ENCODE measurements around the gene FHOD3.
"Not testable (repeated sequence)": the region's sequence is repeated elsewhere in the genome, so short reads cannot be mapped to it uniquely, and the experiment has no call there.

The FHOD3 gene

GRCh38 chr18:36711014-36711725 lies 413.7 kb downstream of the FHOD3 start:
- TF ChIP-seq SPI1 (IDR thresholded peaks at IDR 0.05; ENCODE audit: low read depth, low read length) (no peak), POLR2A (IDR thresholded peaks at IDR 0.05; ENCODE audit: low read depth, low read length) (no peak), POU2F2 (IDR thresholded peaks at IDR 0.05; ENCODE audit: low read depth, low read length) (no peak)
- FAIRE-seq (no peak), DNase-seq (ENCODE audit: insufficient read length, low spot score) (no peak)

- FAIRE-seq, result no peak
- DNase-seq (ENCODE audit: insufficient read length, low spot score), result no peak
- TF ChIP-seq SPI1 (IDR thresholded peaks at IDR 0.05; ENCODE audit: low read depth, low read length) (no peak), POLR2A (IDR thresholded peaks at IDR 0.05; ENCODE audit: low read depth, low read length) (no peak), PAX5 (IDR thresholded peaks at IDR 0.05; ENCODE audit: insufficient read depth, low read length, severe bottlenecking) (no peak), POU2F2 (IDR thresholded peaks at IDR 0.05; ENCODE audit: low read depth, low read length) (no peak), POLR2AphosphoS5 (IDR thresholded peaks at IDR 0.05; ENCODE audit: low read depth, low read length) (no peak), TAF1 (IDR thresholded peaks at IDR 0.05; ENCODE audit: low read depth, low read length) (no peak)
Observed at GRCh38 chr18:36711813-36712444, 414.4 kb downstream of the FHOD3 start.

- TF ChIP-seq POLR2AphosphoS5 (IDR thresholded peaks at IDR 0.05; ENCODE audit: low read depth, low read length) (no peak), SPI1 (IDR thresholded peaks at IDR 0.05; ENCODE audit: low read depth, low read length) (no peak), TAF1 (IDR thresholded peaks at IDR 0.05; ENCODE audit: low read depth, low read length) (no peak), POU2F2 (IDR thresholded peaks at IDR 0.05; ENCODE audit: low read depth, low read length) (no peak), POLR2A (IDR thresholded peaks at IDR 0.05; ENCODE audit: low read depth, low read length) (no peak)
- no peak for FAIRE-seq
- no peak for DNase-seq (ENCODE audit: insufficient read length, low spot score)
Observed at GRCh38 chr18:36714476-36714875, 417.0 kb downstream of the FHOD3 start.

- FAIRE-seq, result no peak
- TF ChIP-seq TAF1 (IDR thresholded peaks at IDR 0.05; ENCODE audit: low read depth, low read length) (no peak), POU2F2 (IDR thresholded peaks at IDR 0.05; ENCODE audit: low read depth, low read length) (no peak), PAX5 (IDR thresholded peaks at IDR 0.05; ENCODE audit: insufficient read depth, low read length, severe bottlenecking) (no peak), POLR2AphosphoS5 (IDR thresholded peaks at IDR 0.05; ENCODE audit: low read depth, low read length) (no peak), POLR2A (IDR thresholded peaks at IDR 0.05; ENCODE audit: low read depth, low read length) (no peak), SPI1 (IDR thresholded peaks at IDR 0.05; ENCODE audit: low read depth, low read length) (no peak)
- DNase-seq (ENCODE audit: insufficient read length, low spot score), result no peak
Observed at GRCh38 chr18:36717422-36718110, 420.1 kb downstream of the FHOD3 start.

GRCh38 chr18:36718705-36719328 lies 421.3 kb downstream of the FHOD3 start:
- FAIRE-seq (no peak), DNase-seq (ENCODE audit: insufficient read length, low spot score) (no peak)
- TF ChIP-seq SPI1 (IDR thresholded peaks at IDR 0.05; ENCODE audit: low read depth, low read length) (no peak), POU2F2 (IDR thresholded peaks at IDR 0.05; ENCODE audit: low read depth, low read length) (no peak), POLR2AphosphoS5 (IDR thresholded peaks at IDR 0.05; ENCODE audit: low read depth, low read length) (no peak), TAF1 (IDR thresholded peaks at IDR 0.05; ENCODE audit: low read depth, low read length) (no peak), POLR2A (IDR thresholded peaks at IDR 0.05; ENCODE audit: low read depth, low read length) (no peak), PAX5 (IDR thresholded peaks at IDR 0.05; ENCODE audit: insufficient read depth, low read length, severe bottlenecking) (no peak)

GRCh38 chr18:36719630-36720029 lies 422.1 kb downstream of the FHOD3 start:
- TF ChIP-seq POLR2A (IDR thresholded peaks at IDR 0.05; ENCODE audit: low read depth, low read length) (no peak), TAF1 (IDR thresholded peaks at IDR 0.05; ENCODE audit: low read depth, low read length) (no peak), SPI1 (IDR thresholded peaks at IDR 0.05; ENCODE audit: low read depth, low read length) (no peak)
- FAIRE-seq, result no peak
- DNase-seq (ENCODE audit: insufficient read length, low spot score), result no peak

- not testable (repeated sequence) for FAIRE-seq; DNase-seq (ENCODE audit: insufficient read length, low spot score)
Observed at GRCh38 chr18:36721351-36721750, 423.8 kb downstream of the FHOD3 start.

- FAIRE-seq, result no peak
- TF ChIP-seq PAX5 (IDR thresholded peaks at IDR 0.05; ENCODE audit: insufficient read depth, low read length, severe bottlenecking) (no peak), SPI1 (IDR thresholded peaks at IDR 0.05; ENCODE audit: low read depth, low read length) (no peak), POLR2A (IDR thresholded peaks at IDR 0.05; ENCODE audit: low read depth, low read length) (no peak), POLR2AphosphoS5 (IDR thresholded peaks at IDR 0.05; ENCODE audit: low read depth, low read length) (no peak), POU2F2 (IDR thresholded peaks at IDR 0.05; ENCODE audit: low read depth, low read length) (no peak), TAF1 (IDR thresholded peaks at IDR 0.05; ENCODE audit: low read depth, low read length) (no peak)
- no peak for DNase-seq (ENCODE audit: insufficient read length, low spot score)
Observed at GRCh38 chr18:36724169-36724568, 426.7 kb downstream of the FHOD3 start.

- DNase-seq (ENCODE audit: insufficient read length, low spot score), result no peak
- FAIRE-seq, result no peak
- TF ChIP-seq POLR2A (IDR thresholded peaks at IDR 0.05; ENCODE audit: low read depth, low read length), result no peak
- TF ChIP-seq POLR2AphosphoS5 (IDR thresholded peaks at IDR 0.05; ENCODE audit: low read depth, low read length), result no peak
- TF ChIP-seq POU2F2 (IDR thresholded peaks at IDR 0.05; ENCODE audit: low read depth, low read length), result no peak
- TF ChIP-seq SPI1 (IDR thresholded peaks at IDR 0.05; ENCODE audit: low read depth, low read length), result no peak
- no peak for TF ChIP-seq PAX5 (IDR thresholded peaks at IDR 0.05; ENCODE audit: insufficient read depth, low read length, severe bottlenecking)
- TF ChIP-seq TAF1 (IDR thresholded peaks at IDR 0.05; ENCODE audit: low read depth, low read length), result no peak
Observed at GRCh38 chr18:36724591-36725001, 427.1 kb downstream of the FHOD3 start.

Data from GM12891 (cell line).